NCI-H1092 treated with DMSO at 0.1 percent for 48 hours (cell line): Measurements from ENCODE around the gene SLC9A9.

Experiments
- DNase-seq: peaks from one replicate; lab custom pipeline; 2025; lab: John Stamatoyannopoulos, UW

Gene SLC9A9

GRCh38 chr3:143413372-143413771 is 434.9 kb downstream of the SLC9A9 start:
- no peak for DNase-seq

GRCh38 chr3:143412084-143412483 is 436.2 kb downstream of the SLC9A9 start:
- no peak for DNase-seq

- DNase-seq, result no peak
Measured at GRCh38 chr3:143410259-143410658, 438.0 kb downstream of the SLC9A9 start.

DNA sequence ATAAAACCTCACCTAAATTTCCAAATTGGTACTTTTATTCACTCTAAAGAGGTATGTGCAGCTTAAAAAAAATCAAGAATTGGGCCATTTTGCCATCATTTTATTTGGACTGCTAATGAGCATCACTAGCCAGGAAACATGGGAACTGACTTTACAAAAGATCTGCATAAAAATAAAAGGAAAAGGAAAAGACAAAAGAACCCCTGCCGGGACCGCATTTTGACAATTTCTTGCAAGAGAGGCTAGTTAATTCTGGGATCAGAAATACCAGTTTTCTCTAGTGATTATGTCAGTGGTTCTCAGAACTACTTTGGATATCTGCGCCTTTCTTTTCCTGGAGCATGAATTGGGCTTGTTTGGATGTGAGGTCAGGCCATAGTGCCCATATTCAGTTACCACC is 439.5 kb downstream of the SLC9A9 start:
- DNase-seq, result no peak

- no peak for DNase-seq
Measured at GRCh38 chr3:143402602-143403001, 445.7 kb downstream of the SLC9A9 start.

- DNase-seq, result no peak
Measured at GRCh38 chr3:143396790-143397189, 451.5 kb downstream of the SLC9A9 start.

DNA sequence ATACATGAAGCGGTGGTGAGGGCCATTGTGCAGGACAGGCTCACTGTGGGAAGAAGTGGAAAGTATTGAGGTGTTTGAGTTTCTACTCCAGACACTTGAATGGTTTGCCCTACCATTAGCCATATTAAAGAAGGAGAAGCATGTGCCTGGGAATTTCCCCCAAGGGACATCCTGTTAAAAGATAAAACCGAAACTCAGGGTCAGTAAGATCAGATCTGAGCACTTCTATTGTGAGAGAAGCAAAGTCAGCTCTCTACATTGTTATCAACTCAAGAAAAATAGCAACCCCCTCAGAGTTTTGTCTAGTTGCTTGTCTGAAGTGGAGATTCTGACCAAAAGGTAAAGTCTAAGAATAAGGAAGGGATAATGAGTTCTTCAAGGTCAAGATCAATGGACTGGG is 458.9 kb downstream of the SLC9A9 start:
- DNase-seq, result no peak

DNA sequence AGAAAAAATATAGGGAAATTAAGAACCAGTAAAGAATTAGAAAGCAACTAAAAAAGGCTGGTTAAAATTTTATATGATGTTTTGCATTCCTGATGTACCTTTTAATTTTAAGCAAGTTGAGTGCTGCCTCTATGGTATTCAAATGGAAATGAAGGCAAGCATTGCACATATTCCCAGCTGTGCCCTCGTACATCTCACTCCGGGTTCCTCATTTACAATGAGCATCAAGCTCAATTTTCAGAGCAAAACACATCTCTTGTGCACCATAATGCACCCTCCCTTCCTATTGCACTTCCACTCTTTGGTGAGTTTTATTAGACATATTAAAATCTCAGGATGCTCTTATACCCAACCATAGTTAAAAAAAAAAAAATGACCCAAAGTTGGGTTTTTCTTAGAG is 460.8 kb downstream of the SLC9A9 start:
- no peak for DNase-seq

GRCh38 chr3:143384076-143384475 is 464.2 kb downstream of the SLC9A9 start:
- no peak for DNase-seq

DNA sequence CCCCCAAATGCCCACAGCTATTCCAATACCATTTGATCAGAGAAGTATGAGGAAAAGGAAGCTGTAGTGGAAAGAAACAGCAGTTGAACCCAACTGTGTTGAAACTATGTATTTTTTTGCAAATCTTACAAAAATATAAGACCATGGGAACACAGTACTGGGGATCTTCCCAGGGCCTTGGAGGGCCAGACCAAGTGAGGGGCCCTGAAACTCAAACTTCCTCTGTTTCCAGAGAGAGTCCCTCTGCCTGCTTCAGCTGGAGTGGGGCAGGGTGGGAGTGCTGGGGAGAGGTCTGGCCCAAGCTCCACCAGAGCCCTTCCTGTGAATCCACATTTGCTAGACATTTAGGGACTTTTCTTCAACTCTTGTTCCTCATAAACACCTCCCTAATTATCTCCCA is 464.8 kb downstream of the SLC9A9 start:
- no peak for DNase-seq

GRCh38 chr3:143382816-143383215 is 465.5 kb downstream of the SLC9A9 start:
- no peak for DNase-seq

DNA sequence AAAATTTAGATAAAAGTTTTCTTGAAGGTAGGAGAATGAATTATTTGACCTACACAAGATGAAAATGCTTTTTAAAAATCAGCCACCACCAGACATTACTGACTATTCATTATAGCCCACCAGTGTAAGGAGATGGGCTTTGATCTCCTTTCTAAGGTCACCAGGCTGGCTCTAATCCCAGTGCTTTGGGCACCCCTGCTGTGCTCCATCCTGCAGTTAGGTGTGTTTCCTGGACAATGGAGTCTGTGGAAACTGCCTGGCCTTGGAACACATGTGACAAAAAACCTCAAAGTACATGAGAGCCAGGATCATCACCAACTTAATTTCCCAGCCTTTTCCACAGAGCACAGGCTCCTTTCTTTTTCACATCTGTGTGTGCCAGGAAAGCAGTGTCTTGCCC is 467.8 kb downstream of the SLC9A9 start:
- no peak for DNase-seq

GRCh38 chr3:143375698-143376097 is 472.6 kb downstream of the SLC9A9 start:
- no peak for DNase-seq

DNA sequence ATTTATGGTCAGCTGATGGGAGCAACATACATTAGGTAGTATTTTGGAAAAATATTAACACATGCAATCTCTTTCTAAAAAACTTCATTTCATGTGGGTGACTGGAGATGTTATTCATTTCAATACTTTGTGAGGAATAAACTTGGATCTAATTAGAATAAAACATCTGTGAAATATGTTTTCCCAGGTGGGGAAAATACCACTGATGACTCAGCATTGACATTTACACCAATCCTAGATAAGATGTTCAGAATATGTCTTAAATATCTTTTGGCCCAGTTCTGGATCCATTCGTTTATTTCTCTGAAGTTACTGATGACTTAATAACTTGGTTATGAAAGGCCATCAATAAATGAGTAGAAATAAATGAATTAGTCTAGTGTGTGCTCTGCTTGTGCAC is 481.1 kb downstream of the SLC9A9 start:
- DNase-seq, result no peak

GRCh38 chr3:143366672-143367071 is 481.6 kb downstream of the SLC9A9 start:
- no peak for DNase-seq

DNA sequence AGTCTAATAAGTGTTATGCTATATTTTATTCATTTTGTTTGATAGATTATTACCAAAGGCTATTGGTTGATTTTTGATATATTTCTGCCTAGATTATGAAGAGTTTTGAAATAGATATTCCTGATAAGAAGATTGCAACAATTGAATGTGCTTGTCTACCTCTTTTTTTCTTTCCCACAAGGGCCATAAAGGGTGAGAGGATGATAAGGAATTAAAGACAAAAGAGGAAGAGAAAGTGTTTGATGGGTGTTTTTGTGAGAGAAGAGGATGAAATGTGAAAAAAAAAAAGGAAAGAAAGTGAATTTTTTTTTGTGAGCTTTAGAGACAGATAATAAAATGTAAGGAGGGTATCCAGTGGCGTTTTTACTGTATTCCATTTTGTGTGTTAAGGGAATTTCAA is 484.3 kb downstream of the SLC9A9 start:
- no peak for DNase-seq

- no peak for DNase-seq
Measured at GRCh38 chr3:143363276-143363675, 485.0 kb downstream of the SLC9A9 start.

- no peak for DNase-seq
Measured at GRCh38 chr3:143362115-143362991, 485.9 kb downstream of the SLC9A9 start.

DNA sequence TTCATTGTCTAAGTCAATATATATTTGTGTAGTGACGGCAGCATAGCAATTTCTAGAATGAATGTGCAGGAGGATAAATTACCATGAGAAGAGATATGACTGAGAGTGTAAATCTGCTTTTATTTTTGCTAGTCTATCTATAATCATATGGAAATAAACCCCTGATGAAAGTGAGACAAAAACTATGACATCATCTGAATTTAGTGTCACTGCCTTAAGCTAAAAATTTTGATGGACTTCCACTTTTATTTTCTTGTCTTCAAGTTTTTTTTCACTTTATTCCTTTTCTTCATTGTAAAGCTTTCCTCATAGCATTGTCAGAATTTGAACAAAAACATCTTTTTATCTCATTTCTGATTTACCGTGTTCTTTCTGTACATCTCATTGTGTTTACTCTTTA is 486.7 kb downstream of the SLC9A9 start:
- DNase-seq, result no peak

DNA sequence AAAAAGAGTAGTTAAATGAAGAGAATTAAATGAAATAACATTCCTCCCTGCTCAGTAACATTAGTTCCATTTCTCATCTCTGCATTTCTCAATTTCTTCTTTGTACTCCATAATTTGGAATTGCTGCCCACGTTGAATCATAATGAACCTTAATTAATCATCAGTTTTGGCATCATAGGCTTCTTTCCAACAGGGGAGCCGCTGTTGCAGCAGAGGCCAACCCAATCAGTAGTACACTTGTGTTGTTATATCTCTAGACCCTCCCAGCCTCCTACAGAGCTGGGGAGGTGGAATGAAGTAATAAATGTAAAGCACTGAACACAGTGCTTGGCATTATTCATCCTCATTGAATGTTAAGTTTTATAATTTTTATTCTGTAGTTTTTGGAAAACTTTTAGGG is 488.0 kb downstream of the SLC9A9 start:
- DNase-seq, result no peak

DNA sequence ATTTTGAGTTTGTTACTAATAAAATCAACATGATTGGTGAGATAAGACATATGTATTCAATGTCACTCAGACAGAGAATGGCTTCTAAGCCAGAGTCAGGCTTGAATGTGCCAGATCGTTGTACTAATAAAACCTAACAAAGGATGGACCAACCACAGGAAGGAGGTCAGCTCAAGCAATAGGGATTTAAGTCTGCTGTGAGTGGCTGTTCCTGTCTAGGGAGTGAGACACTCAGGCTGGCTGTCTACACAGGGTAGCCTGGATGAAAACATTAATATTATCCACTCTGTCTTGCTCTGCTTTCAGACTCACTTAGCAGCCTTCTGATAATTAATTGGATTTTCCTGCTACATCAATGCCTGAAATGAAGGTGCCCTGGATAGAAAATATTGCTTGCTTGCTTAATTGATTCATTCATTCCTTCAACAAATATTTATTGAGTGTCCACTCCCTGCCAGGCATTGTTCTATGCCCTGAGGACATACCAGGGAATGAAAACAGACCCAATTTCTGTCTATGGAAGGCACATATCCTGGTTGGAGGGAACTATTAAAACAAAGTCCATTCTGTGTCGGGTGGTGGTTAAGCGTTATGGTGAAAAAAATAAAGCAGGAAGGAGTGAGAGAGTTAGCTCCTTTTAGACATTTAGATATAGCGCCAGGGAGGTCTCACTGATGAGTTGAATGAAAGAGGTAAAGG is 489.3 kb downstream of the SLC9A9 start:
- no peak for DNase-seq

GRCh38 chr3:143358155-143358792 is 490.0 kb downstream of the SLC9A9 start:
- DNase-seq, result no peak

GRCh38 chr3:143357700-143358099 is 490.6 kb downstream of the SLC9A9 start:
- DNase-seq, result no peak
